Measurements from ENCODE around the gene CDK14. TPM values are rescaled to one million over a fixed set of nuclear protein-coding genes. Genes with fewer than 3 reads are reported as not detected.
"Not testable (repeated sequence)": the region's sequence is repeated elsewhere in the genome, so short reads cannot be mapped to it uniquely, and the experiment has no call there.

CDK14 gene
- total and polyA plus RNA-seq, 2 donors: 8.8 to 78.5 TPM

- DNase-seq (ENCODE audit: extremely low spot score): no peak
- Histone ChIP-seq H3K4me1 (ENCODE audit: insufficient read depth) (no peaks in the 10 kb centered on the region), H3K4me3 (ENCODE audit: low read depth, low read length) (no peak overlapping the region), H3K27ac (ENCODE audit: low read depth) (no peak overlapping the region), H3K36me3 (ENCODE audit: insufficient read depth) (no peaks in the 10 kb centered on the region)
- WGBS: 60% methylated on average over 3 of the region's 3 CpGs
These were observed 29.9 kb downstream of the CDK14 start for GRCh38 chr7:90626013-90626412.

GRCh38 chr7:90629297-90629918, 33.3 kb downstream of the CDK14 start:
- no peak for DNase-seq (ENCODE audit: extremely low spot score)
- Histone ChIP-seq H3K4me1 (ENCODE audit: insufficient read depth) (no peaks in the 10 kb centered on the region), H3K4me3 (ENCODE audit: low read depth, low read length) (no peak overlapping the region), H3K36me3 (ENCODE audit: insufficient read depth) (no peaks in the 10 kb centered on the region), H3K27ac (ENCODE audit: low read depth) (no peak overlapping the region)
- WGBS: 99% methylated on average over 6 of the region's 6 CpGs

DNA sequence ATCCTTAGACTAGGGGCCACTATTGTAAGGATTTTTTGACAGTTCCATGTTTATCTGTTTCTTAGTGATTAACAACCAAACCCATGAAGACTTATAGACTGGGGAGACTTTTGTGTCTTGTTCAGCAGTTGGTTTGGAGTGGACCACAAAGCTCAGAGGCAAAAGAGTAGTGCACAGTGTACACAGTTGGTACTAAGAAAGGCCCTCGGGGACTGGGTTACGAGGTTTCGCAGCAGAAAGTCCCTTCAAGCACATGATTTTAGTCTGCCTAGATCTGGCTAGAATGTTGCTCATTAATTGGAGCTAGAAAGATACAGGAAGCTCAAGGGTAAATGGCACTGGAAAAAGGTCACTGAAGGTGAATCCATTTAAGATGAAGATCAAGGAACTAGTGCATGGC, 35.4 kb downstream of the CDK14 start:
- Histone ChIP-seq H3K27ac (ENCODE audit: low read depth) (no peak overlapping the region), H3K4me3 (ENCODE audit: low read depth, low read length) (no peak overlapping the region), H3K4me1 (ENCODE audit: insufficient read depth) (no peaks in the 10 kb centered on the region), H3K36me3 (ENCODE audit: insufficient read depth) (no peaks in the 10 kb centered on the region)
- 95% methylated on average over 3 of the region's 3 CpGs for WGBS
- no peak for DNase-seq (ENCODE audit: extremely low spot score)

DNA sequence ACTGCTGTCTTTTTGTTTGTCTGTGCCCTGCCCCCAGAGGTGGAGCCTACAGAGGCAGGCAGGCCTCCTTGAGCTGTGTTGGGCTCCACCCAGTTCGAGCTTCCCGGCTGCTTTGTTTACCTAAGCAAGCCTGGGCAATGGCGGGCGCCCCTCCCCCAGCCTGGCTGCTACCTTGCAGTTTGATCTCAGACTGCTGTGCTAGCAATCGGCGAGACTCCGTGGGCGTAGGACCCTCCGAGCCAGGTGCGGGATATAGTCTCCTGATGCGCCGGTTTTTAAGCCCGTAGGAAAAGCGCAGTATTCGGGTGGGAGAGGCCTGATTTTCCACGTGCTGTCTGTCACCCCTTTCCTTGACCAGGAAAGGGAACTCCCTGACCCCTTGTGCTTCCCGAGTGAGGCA, 43.6 kb downstream of the CDK14 start:
- H3K4me3 ChIP-seq (ENCODE audit: low read depth, low read length); H3K4me1 ChIP-seq (ENCODE audit: insufficient read depth); DNase-seq (ENCODE audit: extremely low spot score); H3K27ac ChIP-seq (ENCODE audit: low read depth); H3K36me3 ChIP-seq (ENCODE audit: insufficient read depth): not testable (repeated sequence)
- 91% methylated on average over 16 of the region's 17 CpGs for WGBS

- no peaks in the 10 kb centered on the region for H3K4me1 ChIP-seq (ENCODE audit: insufficient read depth)
- no peak for DNase-seq (ENCODE audit: extremely low spot score)
- H3K27ac ChIP-seq (ENCODE audit: low read depth): no peak overlapping the region
- H3K4me3 ChIP-seq (ENCODE audit: low read depth, low read length): no peak overlapping the region
- 92% methylated on average over 4 of the region's 4 CpGs for WGBS
- H3K36me3 ChIP-seq (ENCODE audit: insufficient read depth): no peaks in the 10 kb centered on the region
These were observed 46.9 kb downstream of the CDK14 start for GRCh38 chr7:90642978-90643377.

- H3K27ac ChIP-seq (ENCODE audit: low read depth): no peak overlapping the region
- WGBS: 38% methylated on average over 1 of the region's 1 CpG
- no peak overlapping the region for H3K4me3 ChIP-seq (ENCODE audit: low read depth, low read length)
- H3K36me3 ChIP-seq (ENCODE audit: insufficient read depth): no peaks in the 10 kb centered on the region
- no peak for DNase-seq (ENCODE audit: extremely low spot score)
- no peaks in the 10 kb centered on the region for H3K4me1 ChIP-seq (ENCODE audit: insufficient read depth)
These were observed 49.7 kb downstream of the CDK14 start for GRCh38 chr7:90645784-90646183.

GRCh38 chr7:90648107-90648506, 52.0 kb downstream of the CDK14 start:
- 98% methylated on average over 2 of the region's 2 CpGs for WGBS
- Histone ChIP-seq H3K27ac (ENCODE audit: low read depth) (no peak overlapping the region), H3K4me1 (ENCODE audit: insufficient read depth) (no peaks in the 10 kb centered on the region), H3K4me3 (ENCODE audit: low read depth, low read length) (no peak overlapping the region), H3K36me3 (ENCODE audit: insufficient read depth) (no peaks in the 10 kb centered on the region)
- no peak for DNase-seq (ENCODE audit: extremely low spot score)

GRCh38 chr7:90648834-90649233, 52.7 kb downstream of the CDK14 start:
- Histone ChIP-seq H3K4me3 (ENCODE audit: low read depth, low read length) (no peak overlapping the region), H3K4me1 (ENCODE audit: insufficient read depth) (no peaks in the 10 kb centered on the region), H3K36me3 (ENCODE audit: insufficient read depth) (no peaks in the 10 kb centered on the region), H3K27ac (ENCODE audit: low read depth) (no peak overlapping the region)
- DNase-seq (ENCODE audit: extremely low spot score): no peak

GRCh38 chr7:90654718-90655427, 58.8 kb downstream of the CDK14 start:
- no peaks in the 10 kb centered on the region for H3K36me3 ChIP-seq (ENCODE audit: insufficient read depth)
- no peak overlapping the region for H3K27ac ChIP-seq (ENCODE audit: low read depth)
- 97% methylated on average over 4 of the region's 4 CpGs for WGBS
- H3K4me1 ChIP-seq (ENCODE audit: insufficient read depth): no peaks in the 10 kb centered on the region
- DNase-seq (ENCODE audit: extremely low spot score): no peak
- no peak overlapping the region for H3K4me3 ChIP-seq (ENCODE audit: low read depth, low read length)

DNA sequence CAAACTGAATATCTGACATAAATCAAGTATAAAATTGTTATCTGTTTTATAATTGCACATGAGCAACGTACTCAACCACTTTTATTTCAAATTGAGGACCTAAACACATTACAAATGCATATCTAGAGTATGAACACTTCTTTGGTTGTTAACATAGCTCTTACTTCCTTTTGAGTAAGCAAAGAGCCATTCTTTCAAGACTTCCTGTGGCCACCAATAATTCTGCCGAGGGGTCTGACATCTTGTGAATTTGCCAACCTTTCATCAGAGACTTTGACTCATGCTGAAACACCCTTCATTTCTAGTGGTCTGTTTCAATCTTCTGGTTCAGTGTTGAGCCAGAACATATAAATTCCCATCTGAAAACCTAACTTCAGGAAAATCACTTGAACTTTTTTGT, 59.4 kb downstream of the CDK14 start:
- 53% methylated on average over 2 of the region's 2 CpGs for WGBS
- no peak overlapping the region for H3K4me3 ChIP-seq (ENCODE audit: low read depth, low read length)

GRCh38 chr7:90657481-90657880, 61.4 kb downstream of the CDK14 start:
- 57% methylated on average over 1 of the region's 1 CpG for WGBS
- H3K4me3 ChIP-seq (ENCODE audit: low read depth, low read length): no peak overlapping the region
- no peak overlapping the region for H3K27ac ChIP-seq (ENCODE audit: low read depth)
- H3K36me3 ChIP-seq (ENCODE audit: insufficient read depth): no peaks in the 10 kb centered on the region
- H3K4me1 ChIP-seq (ENCODE audit: insufficient read depth): no peaks in the 10 kb centered on the region
- no peak for DNase-seq (ENCODE audit: extremely low spot score)

More for the DNA sequence above, 59.4 kb downstream of the CDK14 start:
- no peak overlapping the region for H3K27ac ChIP-seq (ENCODE audit: low read depth)
- no peaks in the 10 kb centered on the region for H3K36me3 ChIP-seq (ENCODE audit: insufficient read depth)
- DNase-seq (ENCODE audit: extremely low spot score): no peak
- no peaks in the 10 kb centered on the region for H3K4me1 ChIP-seq (ENCODE audit: insufficient read depth)

DNA sequence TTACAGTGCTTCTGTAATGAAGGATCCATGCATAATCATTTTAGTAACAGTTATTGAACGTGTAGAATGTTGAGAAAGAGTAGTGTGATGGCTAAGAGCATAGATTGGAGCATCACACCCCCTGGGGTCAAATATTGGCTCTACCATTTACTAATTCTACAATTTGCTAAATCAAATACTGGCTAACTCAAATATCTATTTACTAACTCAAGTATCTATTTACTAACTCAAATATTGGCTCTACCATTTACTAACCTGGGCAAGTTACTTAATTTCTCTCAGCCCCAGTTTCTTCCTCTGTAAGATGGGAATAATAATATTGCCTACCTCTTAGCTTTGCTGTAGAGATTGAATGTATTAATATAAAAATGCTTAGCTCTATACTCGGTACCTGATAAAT, 64.0 kb downstream of the CDK14 start:
- H3K4me3 ChIP-seq (ENCODE audit: low read depth, low read length): no peak overlapping the region
- no peaks in the 10 kb centered on the region for H3K4me1 ChIP-seq (ENCODE audit: insufficient read depth)
- H3K27ac ChIP-seq (ENCODE audit: low read depth): no peak overlapping the region
- no peaks in the 10 kb centered on the region for H3K36me3 ChIP-seq (ENCODE audit: insufficient read depth)
- WGBS: 94% methylated on average over 2 of the region's 2 CpGs
- no peak for DNase-seq (ENCODE audit: extremely low spot score)

DNA sequence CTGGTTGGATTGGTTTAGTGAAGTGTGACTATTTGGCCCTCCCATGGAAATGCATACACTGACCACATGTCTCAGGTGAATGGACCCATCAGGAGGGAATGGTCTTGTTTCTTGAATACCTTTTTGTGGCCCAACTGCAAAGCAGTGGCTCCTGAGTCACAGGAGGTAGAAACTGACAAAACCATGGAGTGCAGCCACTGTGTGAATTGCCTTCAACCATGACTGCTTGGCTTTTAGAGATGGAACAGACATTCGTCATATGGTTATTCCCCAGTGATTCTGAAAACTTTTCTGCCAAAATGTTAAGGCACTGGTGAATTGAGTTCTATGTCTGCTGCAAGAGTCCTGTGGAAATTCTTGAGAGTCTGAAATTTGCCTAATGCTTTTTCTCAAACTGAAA, 64.7 kb downstream of the CDK14 start:
- Histone ChIP-seq H3K4me1 (ENCODE audit: insufficient read depth) (no peaks in the 10 kb centered on the region), H3K4me3 (ENCODE audit: low read depth, low read length) (no peak overlapping the region), H3K27ac (ENCODE audit: low read depth) (no peak overlapping the region), H3K36me3 (ENCODE audit: insufficient read depth) (no peaks in the 10 kb centered on the region)
- WGBS: 71% methylated on average over 1 of the region's 1 CpG
- DNase-seq (ENCODE audit: extremely low spot score): no peak

DNA sequence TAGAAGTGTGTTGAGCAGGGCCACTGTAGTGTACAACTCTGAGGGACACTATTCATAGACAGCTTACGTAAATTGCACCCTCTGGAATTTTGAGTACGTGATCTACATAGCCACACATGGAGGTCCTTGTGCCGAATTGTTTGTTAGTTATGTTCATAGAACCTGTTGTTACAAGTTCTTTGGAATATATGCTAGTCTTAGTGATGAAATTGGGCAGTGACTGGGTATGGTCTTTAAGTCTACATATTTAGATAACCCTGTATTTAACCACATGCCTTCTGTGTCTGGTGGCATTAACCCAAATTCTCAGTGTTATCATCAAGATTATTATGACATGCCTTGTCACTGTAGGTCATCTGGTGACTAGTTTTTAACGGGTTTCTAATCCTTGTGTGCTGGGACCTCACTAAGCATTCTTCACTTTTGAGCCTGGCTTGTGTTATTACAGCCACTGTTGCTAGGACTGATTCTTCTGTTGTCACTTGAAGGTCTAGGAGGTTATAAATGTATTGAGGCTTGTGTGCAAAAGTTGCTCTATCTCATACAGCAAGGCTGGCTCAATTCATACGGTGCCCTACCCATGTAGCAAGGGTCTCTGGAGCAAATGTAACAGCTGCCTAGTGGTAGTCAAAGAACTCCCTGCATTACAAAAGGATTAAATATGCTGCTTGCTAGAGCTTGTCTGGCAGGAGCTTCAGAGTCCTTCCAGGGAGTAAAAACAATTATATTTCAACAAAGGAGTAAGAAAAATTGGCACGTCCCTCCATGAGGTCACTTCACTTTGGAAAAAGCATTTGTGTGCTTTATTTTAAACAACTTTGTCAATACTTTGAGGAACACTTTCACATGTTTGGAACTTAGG, 65.4 kb downstream of the CDK14 start:
- 42% methylated on average over 6 of the region's 6 CpGs for WGBS
- Histone ChIP-seq H3K36me3 (ENCODE audit: insufficient read depth) (no peaks in the 10 kb centered on the region), H3K4me1 (ENCODE audit: insufficient read depth) (no peaks in the 10 kb centered on the region), H3K4me3 (ENCODE audit: low read depth, low read length) (no peak overlapping the region), H3K27ac (ENCODE audit: low read depth) (no peak overlapping the region)
- no peak for DNase-seq (ENCODE audit: extremely low spot score)
